GM19372 (cell line): ENCODE results near the gene OR2T4.
A peak's percentile ranks its signal among the peaks of the same experiment; 100 is the strongest.

Source experiments
- ATAC-seq: cut with Tn5 transposase; IDR thresholded peaks from one replicate; pipeline ENCODE4 v1.9.1; 2021; ENCODE audit warnings: mild to moderate bottlenecking, low read depth, moderate library complexity; ENCODE audit not compliant: unreplicated experiment

Gene OR2T4

DNA sequence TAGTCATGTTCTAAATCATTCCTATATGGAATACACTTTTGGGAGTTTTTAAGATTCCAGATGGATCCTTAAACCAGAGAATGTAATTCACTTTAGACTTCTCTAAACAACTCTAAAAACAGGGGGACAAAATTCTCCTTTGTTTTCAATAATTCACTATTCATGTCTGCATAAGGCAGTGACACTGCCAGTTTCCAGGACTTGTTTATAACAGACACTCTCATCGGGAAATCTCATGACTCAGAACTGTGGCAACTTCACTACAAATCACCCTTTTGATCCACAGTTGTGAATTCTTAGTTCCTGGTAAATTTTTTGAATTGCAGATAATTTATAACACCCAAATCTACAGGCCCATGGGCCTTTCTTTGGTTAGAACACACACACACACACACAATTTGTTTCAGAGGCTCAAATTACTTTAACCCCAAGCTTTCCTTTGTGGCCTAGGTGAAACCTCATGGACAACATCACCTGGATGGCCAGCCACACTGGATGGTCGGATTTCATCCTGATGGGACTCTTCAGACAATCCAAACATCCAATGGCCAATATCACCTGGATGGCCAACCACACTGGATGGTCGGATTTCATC is at the start of gene OR2T4:
Gene OR2T4, plus strand, starts transcription at position 545 of the 595 bp plus-strand sequence. Its CDS starts 0 bp downstream, at position 545.
- no peak for ATAC-seq

DNA sequence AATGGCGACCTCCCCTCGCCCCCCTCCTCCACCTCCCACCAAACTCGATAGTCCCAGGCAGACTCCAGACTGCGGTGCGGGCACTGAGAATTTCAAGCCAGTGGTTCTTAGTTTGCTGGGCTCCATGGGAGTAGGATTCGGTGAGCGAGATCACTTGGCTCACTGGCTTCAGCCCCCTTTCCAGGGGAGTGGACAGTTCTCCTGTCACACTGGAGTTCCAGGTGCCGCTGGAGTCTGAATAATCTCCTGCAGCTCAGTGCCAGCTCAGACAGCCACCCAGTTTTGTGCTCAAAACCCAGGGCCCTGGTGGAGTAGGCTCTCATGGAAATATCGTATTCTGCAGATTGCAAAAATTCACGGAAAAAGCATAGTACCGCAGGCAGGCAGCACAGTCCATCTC is 44.7 kb upstream of the OR2T4 start:
- no peak for ATAC-seq

DNA sequence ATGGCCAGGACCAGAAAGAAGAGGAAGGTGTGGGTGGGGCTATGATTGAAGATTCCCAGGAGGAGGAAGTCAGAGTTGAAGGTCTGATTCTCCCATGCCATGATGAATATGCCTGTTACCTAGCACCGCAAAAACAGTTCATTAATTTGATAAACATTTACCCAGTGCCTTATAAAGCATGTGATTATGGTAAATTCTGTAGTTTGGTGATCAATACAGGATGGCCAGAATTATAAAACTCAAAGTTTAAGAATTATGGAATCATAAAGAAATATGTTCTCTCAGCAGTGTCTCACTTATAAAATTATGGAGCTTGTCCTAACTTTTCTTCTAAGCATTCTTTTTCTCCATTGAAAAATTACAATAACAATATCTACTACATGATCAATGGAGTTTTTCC is 37.0 kb upstream of the OR2T4 start, which contains the start of gene OR2M7:
Gene OR2M7, minus strand, starts transcription at position 101 of the 400 bp plus-strand sequence. Its CDS starts 0 bp downstream, at position 101.
- no peak for ATAC-seq

DNA sequence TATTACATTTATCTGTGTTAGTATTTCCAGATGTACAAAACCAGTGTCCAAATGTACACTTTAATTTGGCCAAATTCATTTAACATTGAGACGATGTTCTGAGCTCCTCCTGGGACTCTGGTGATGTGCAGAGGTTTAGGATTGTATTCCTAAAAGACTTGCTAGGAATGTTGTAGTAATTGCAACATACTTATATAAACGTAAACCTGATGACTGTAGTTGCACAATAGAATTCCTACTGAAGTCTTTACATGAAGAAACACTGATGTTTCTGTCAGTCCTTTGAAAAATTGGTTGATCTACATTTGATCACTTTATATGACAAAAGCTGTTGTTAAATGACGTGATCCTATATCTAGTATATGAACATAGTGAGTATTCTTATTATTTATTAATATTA is 18.0 kb upstream of the OR2T4 start:
- no peak for ATAC-seq

DNA sequence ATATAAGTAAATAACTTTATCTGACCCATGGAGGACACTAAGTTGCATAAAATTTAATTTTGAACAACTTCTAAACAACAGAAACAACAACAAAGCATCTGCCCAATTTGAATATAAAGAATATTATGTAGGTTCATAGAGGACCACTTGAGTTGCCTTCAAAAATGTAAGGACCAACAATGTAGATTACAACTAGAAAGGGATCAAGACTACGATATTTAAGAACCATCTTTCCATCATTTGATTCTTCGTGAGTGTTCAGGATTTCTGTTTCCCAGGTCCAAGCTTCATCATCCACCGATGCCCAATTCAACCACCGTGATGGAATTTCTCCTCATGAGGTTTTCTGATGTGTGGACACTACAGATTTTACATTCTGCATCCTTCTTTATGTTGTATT is 13.0 kb upstream of the OR2T4 start, which contains the start of gene OR14C36:
Gene OR14C36, plus strand, starts transcription at position 301 of the 400 bp plus-strand sequence. Its CDS starts 0 bp downstream, at position 301.
- no peak for ATAC-seq

DNA sequence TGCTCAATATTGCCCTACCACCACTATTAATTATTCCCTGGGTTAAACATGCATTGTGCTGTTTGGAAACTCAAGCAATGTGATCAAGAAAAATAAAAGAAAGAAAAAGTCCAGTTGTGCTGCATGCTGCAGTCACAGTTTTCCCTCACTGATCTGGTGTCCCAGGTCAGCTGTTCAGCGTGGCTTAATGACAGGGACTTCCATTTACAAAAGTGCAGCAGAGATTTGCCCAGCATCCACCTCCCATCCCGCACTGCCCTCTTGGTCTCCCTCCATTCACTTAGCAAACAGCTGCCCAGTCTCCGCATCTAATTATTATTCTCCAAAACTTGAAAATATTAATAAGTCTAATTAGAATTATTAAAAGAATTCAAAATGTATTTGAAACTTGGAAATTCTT is 2.0 kb upstream of the OR2T4 start:
- ATAC-seq = no peak

DNA sequence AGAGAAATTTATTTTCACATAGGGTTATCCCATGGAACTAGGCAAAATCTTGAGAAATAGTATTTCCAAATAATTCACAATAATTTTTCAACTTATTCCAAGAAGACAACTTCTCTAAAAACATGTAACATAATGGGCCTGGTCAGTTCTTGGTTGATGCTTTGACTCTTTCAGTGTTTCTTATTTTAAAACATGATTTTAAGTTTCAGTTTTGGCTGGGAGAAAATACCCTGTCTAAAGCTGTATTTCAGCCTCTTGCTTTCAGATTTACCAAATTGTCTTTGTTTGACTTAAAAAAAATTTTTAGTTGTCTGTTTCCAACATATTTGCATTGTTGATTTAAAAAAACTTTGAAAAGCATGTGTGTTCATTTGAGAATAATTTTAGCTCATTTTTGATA is 5.1 kb downstream of the OR2T4 start:
- no peak for ATAC-seq

DNA sequence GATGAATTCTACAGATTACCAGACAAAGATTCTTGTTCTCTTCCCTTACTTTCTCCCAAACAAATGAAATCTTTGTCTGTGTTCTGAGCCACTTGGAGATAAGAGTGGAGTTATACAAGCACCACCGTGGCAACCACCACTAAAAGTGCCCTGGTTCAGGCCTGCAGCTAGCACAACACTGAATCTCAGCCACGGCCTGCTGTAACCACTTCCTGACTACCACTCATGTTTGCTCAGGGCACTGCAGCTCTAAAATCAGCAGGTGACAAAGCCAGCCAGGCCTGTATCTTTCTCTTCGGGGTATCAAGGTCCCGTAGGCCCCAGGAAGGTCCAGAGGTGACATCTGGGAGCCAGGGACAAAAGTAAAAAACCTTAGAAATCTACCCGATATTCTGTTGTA is 10.9 kb downstream of the OR2T4 start:
- ATAC-seq = peak; percentile 52

DNA sequence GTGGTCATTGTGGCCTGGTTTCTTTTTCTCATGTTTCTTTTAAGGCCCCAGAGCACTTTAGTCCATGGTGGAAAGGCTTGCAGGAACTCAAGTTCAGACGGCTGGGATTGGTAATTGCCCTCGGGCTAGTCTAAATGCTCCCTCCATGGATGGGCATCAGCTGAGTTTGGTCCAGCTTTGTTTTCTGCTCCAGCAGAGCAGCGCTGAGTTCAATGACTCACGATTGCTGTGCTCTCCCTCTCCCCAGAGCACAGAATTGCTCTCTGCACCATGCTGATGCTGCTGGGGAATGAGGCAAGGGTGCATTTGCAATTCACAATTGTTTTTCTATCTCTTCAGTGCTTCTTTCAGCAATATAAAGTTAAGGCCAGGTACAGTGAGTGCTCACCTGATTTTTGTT is 12.3 kb downstream of the OR2T4 start:
- ATAC-seq = no peak

DNA sequence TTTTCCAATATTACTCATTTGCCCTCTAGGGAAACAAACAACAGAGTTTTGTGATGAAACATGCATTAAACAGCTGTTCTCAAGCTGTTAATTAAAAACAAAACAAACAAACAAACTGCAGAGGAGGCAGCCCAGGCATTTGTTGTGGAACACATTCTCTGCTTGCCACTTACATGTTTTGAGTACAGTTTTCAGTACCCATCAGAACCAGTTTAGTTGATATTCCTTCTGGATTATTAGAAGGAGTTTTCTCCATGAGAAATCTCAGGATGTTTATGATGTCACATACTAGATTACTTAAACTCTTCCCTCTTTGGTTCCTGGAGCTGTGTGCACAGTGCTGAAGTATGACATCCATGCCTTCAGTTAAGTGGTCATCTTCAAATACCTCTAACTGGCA is 14.0 kb downstream of the OR2T4 start, which contains the start of gene OR2T6:
Gene OR2T6, plus strand, starts transcription at position 301 of the 400 bp plus-strand sequence. CDS start 11,863 bp downstream, outside the sequence.
- no peak for ATAC-seq

DNA sequence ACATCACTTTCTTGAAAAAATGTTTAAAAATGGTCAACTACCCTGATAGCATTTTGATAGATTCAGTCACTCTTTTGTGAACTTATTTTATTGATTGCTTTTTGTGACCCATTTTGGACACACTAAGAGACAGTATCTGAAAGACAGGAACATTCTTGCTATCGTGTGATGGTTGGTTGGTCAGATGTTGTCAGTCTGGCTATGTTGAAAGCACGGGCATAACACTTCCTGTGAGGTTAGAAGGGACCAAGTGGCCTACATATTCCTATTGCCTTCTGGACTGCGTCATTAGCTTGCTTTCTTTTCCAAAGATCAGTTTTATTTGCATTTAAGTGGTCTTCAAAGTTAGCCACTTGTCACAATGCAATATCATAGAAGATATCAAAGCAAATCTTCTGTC is 15.5 kb downstream of the OR2T4 start:
- ATAC-seq = no peak

DNA sequence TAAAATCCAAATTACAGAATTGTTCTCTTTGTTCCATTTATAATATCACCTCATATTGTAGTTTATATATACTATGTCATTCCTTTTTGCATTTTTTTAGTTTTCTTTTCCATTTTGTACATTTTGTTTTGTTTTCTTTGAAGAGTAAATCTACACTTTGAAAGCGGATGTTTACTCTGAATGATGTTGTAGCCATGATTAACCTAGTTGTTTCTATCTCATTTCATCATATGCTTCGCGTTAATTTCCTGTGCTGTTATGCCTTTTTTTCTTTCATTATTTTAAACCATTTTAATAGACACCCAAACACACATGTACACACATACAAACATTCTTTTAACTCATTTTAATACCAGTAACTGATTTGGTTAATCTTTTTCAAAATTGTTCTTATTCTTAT is 19.4 kb downstream of the OR2T4 start:
- ATAC-seq = no peak

DNA sequence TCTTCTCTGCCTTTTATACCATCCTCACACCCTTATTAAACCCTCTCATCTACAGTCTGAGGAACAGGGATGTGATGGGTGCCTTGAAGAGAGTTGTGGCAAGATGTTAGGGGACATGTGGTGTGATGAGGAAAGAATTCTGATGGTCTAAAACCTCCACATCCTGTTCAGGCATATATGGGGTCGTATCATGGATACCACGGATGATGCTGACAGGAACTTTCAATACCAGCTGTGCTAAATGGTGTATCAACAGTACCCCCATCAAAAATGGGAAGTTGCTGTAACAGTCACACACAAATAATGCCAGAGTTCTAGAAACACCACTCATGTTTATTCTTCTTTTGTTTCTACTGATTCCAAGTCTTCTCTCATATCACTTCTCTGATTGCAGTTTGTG is 27.0 kb downstream of the OR2T4 start:
- ATAC-seq = no peak

- no peak for ATAC-seq
Observed at GRCh38 chr1:248393050-248393449, 31.6 kb downstream of the OR2T4 start.

GRCh38 chr1:248402748-248403147 is 41.3 kb downstream of the OR2T4 start, which contains the start of gene OR2T1:
Gene OR2T1, plus strand, starts transcription at chr1:248403048. Its CDS starts 3,100 bp downstream, at chr1:248406148.
- no peak for ATAC-seq

GRCh38 chr1:248404024-248404423 is 42.6 kb downstream of the OR2T4 start:
- peak; percentile 52 for ATAC-seq

DNA sequence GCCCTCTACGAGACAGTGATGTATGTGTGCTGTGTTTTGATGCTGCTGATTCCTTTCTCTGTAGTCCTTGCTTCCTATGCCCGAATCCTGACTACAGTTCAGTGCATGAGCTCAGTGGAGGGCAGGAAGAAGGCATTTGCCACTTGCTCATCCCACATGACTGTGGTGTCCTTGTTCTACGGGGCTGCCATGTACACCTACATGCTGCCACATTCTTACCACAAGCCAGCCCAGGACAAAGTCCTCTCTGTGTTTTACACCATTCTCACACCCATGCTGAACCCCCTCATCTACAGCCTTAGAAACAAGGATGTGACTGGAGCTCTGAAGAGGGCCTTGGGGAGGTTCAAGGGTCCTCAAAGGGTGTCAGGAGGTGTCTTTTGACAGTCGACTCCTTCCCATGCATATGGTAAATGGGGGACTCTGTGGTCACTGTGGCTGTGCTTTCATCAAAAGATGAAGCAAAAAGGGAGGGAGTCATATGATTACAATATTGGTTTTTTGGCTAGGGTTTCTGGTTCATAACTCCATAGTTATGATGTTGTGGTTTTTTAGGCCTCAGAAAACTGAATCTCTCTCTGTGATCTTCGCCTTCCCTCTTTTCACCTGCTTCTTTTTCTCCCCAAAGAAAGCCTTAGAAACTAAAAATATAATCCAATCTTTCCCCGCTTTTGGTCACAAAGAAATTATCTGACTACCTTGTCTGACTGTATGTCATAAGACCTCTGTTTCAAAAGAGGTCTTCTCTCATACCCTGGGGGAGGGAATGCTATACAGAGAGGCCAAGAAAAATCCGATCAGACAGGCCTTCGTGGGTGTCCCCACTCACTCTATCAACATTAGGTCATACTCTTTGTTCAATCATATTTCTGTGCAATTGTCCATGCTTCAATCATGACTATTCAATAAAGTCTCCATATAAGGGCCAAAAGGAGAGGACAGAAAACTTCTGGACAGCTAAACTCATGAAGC is 45.5 kb downstream of the OR2T4 start:
- no peak for ATAC-seq
